Cortex of kidney (tissue), 1 donor: ENCODE data around the gene KLK8.

Source experiments
- DNase-seq: peaks from one replicate; lab custom pipeline; 2025; lab: John Stamatoyannopoulos, UW

KLK8 gene

GRCh38 chr19:51001515-51001914 is at the start of gene KLK8:
TSS of gene KLK8 (minus strand) at chr19:51001604. CDS start at chr19:51001167, 437 bp downstream.
- DNase-seq: no peak

- no peak for DNase-seq
Observed at GRCh38 chr19:51047031-51047335, 45.6 kb upstream of the KLK8 start.

- DNase-seq: no peak
Observed at GRCh38 chr19:51044327-51044726, 42.9 kb upstream of the KLK8 start.

- DNase-seq: no peak
Observed at GRCh38 chr19:51043497-51043896, 42.1 kb upstream of the KLK8 start.

- DNase-seq: no peak
Observed at GRCh38 chr19:51040151-51040550, 38.7 kb upstream of the KLK8 start.

- no peak for DNase-seq
Observed at GRCh38 chr19:51036519-51036918, 35.1 kb upstream of the KLK8 start.

GRCh38 chr19:51034704-51035103 is 33.3 kb upstream of the KLK8 start, which contains the start of gene KLK12:
TSS of gene KLK12 (minus strand) at chr19:51035002. CDS start at chr19:51034621, 381 bp downstream.
- DNase-seq: no peak

- DNase-seq: no peak
Observed at GRCh38 chr19:51031880-51032225, 30.4 kb upstream of the KLK8 start.

- DNase-seq: no peak
Observed at GRCh38 chr19:51031220-51031879, 29.9 kb upstream of the KLK8 start.

- no peak for DNase-seq
Observed at GRCh38 chr19:51030631-51031030, 29.2 kb upstream of the KLK8 start.

- no peak for DNase-seq
Observed at GRCh38 chr19:51029718-51030117, 28.3 kb upstream of the KLK8 start.

GRCh38 chr19:51027873-51028272 is 26.5 kb upstream of the KLK8 start:
- DNase-seq: no peak

- no peak for DNase-seq
Observed at GRCh38 chr19:51027126-51027806, 25.9 kb upstream of the KLK8 start.

GRCh38 chr19:51026554-51026831 is 25.1 kb upstream of the KLK8 start, which contains the start of gene KLK11:
TSS of gene KLK11 (minus strand) at chr19:51026616. CDS start at chr19:51025631, 985 bp downstream.
- DNase-seq: no peak

GRCh38 chr19:51025809-51026553 is 24.6 kb upstream of the KLK8 start:
- DNase-seq: no peak

- no peak for DNase-seq
Observed at GRCh38 chr19:51025401-51025800, 24.0 kb upstream of the KLK8 start.

- DNase-seq: no peak
Observed at GRCh38 chr19:51024924-51025323, 23.5 kb upstream of the KLK8 start.

GRCh38 chr19:51023946-51024345 is 22.5 kb upstream of the KLK8 start:
- no peak for DNase-seq

- DNase-seq: no peak
Observed at GRCh38 chr19:51022526-51022925, 21.1 kb upstream of the KLK8 start.

GRCh38 chr19:51020988-51021651 is 19.7 kb upstream of the KLK8 start:
- DNase-seq: no peak

- no peak for DNase-seq
Observed at GRCh38 chr19:51019544-51019925, 18.1 kb upstream of the KLK8 start, which contains the start of gene KLK10. TSS of gene KLK10 (minus strand) at chr19:51019709. CDS start at chr19:51019130, 579 bp downstream.

GRCh38 chr19:51018745-51019543 is 17.5 kb upstream of the KLK8 start:
- no peak for DNase-seq
